ENCODE data around the gene RGS3.

RGS3 gene

DNA sequence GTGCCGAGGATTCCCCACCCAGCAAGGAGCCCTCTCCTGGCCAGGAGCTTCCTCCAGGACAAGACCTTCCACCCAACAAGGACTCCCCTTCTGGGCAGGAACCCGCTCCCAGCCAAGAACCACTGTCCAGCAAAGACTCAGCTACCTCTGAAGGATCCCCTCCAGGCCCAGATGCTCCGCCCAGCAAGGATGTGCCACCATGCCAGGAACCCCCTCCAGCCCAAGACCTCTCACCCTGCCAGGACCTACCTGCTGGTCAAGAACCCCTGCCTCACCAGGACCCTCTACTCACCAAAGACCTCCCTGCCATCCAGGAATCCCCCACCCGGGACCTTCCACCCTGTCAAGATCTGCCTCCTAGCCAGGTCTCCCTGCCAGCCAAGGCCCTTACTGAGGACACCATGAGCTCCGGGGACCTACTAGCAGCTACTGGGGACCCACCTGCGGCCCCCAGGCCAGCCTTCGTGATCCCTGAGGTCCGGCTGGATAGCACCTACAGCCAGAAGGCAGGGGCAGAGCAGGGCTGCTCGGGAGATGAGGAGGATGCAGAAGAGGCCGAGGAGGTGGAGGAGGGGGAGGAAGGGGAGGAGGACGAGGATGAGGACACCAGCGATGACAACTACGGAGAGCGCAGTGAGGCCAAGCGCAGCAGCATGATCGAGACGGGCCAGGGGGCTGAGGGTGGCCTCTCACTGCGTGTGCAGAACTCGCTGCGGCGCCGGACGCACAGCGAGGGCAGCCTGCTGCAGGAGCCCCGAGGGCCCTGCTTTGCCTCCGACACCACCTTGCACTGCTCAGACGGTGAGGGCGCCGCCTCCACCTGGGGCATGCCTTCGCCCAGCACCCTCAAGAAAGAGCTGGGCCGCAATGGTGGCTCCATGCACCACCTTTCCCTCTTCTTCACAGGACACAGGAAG, 120.2 kb downstream of the RGS3 start:
- H3K27ac ChIP-seq: no peak overlapping the region
- TF ChIP-seq CTCF (conservative IDR thresholded peaks at IDR 0.05): no peak
- TF ChIP-seq ZFX (IDR thresholded peaks at IDR 0.05): no peak

- no peak overlapping the region for H3K27ac ChIP-seq
- TF ChIP-seq ZFX (IDR thresholded peaks at IDR 0.05) (no peak), CTCF (conservative IDR thresholded peaks at IDR 0.05) (no peak)
Measured at GRCh38 chr9:113584428-113585084, 121.0 kb downstream of the RGS3 start.

DNA sequence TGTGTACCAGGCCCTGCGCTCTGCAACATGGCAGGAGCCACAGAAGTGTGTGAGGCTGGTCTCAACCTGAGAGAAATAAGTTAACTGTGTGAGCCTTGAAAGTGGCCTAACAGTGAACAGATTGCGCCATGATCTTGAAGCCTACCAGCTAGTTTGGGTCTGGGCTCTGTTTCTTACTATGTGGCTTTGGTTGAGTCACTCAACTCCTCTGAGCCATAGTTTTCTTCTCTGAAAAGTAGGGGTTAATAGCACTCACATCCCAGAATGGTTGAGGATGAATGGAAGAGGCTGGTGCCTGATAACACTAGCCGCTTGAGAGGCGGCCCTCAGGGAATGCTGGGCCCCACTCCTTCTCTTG, 121.5 kb downstream of the RGS3 start:
- H3K27ac ChIP-seq: no peak overlapping the region
- TF ChIP-seq ZFX (IDR thresholded peaks at IDR 0.05): no peak
- no peak for TF ChIP-seq CTCF (conservative IDR thresholded peaks at IDR 0.05)

- no peak overlapping the region for H3K27ac ChIP-seq
- TF ChIP-seq ZFX (IDR thresholded peaks at IDR 0.05) (no peak), CTCF (conservative IDR thresholded peaks at IDR 0.05) (no peak)
Measured at GRCh38 chr9:113585555-113585954, 122.0 kb downstream of the RGS3 start.

DNA sequence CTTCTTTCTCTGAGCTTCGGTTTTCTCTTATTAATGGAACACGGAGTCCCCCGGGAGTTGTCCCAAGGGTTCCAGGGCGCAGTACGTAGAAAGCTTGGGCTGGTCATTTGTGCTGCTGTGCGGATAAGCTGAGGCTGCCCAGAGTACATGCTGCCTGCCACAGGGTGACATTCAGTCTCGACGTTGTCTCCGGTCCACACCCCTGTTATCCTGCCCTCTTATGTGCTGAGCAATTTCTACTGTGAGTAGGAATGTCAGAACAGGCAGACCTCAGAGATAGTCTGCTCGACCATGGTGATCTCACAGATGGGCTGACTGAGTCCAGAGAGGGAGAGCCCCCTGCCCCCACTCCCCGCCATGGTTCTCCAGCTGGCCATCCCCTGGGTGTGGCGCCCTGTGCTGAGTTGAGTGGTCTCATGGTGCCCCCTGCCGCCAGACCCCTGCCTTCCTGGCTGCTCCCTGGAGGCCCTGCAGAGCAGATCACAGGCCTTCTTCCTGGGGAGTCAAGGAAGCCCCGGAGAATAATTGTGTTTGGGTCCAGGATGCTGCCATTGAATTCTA, 124.0 kb downstream of the RGS3 start:
- TF ChIP-seq CTCF (conservative IDR thresholded peaks at IDR 0.05) (no peak), ZFX (IDR thresholded peaks at IDR 0.05) (no peak)
- no peak overlapping the region for H3K27ac ChIP-seq

DNA sequence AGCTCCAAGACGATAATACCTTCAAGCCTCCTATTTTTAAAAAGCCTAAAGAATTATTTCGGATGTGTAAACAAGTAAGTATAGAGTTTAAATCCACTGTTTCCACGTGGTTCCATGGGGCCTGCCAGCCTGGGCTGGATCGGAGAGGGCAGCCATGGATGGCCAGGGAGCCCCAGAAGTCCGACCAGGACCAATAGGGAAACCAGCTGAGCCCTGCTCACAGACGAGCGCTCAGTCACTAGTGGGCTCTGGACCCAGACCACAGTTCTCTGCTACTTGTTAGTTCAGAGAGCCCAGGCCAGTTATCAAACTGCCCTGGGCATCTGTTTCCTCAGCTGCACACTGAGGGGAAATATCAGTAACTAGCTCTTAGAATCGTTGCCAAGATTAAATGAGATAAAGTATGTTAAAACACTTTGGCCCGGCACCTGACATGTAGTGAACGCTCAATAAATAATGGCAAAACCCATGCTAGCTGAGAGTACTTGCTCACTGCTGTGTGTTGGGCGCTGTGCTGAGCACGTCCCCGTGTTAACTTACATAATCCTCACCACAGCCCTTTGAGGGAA, 124.8 kb downstream of the RGS3 start:
- TF ChIP-seq CTCF (conservative IDR thresholded peaks at IDR 0.05) (no peak), ZFX (IDR thresholded peaks at IDR 0.05) (no peak)
- H3K27ac ChIP-seq: no peak overlapping the region

DNA sequence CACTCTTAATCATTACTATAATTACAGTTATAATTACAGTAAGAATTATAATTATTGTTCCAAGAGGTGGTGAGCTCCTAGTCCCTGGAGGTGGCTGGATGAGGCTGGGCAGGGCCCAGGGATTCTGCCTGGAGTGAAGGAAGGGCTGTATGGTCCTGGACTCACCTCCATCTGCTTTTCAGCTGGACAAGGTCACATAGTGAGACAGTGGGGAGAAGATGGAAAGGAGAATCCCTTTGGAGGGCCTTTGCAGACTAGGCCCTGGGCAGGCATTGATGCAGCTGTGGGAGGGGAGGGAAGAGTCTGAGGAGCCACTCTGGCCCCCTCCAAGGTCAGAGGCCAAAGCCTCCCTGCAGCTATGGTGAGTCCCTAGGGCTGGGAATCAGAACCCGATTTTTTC, 125.4 kb downstream of the RGS3 start:
- H3K27ac ChIP-seq: no peak overlapping the region

More for the DNA sequence above, 125.4 kb downstream of the RGS3 start:
- no peak for TF ChIP-seq CTCF (conservative IDR thresholded peaks at IDR 0.05)
- TF ChIP-seq ZFX (IDR thresholded peaks at IDR 0.05): no peak
